OCI-LY7 (cell line): ENCODE data around the gene CPNE2. TPM values are rescaled to one million over a fixed set of nuclear protein-coding genes. Genes with fewer than 3 reads are reported as not detected.

Experiments used
- BruUV-seq: library from RNA; stranded (reverse); fragments of 400-500 nt; replicated peaks from 2 replicates; lab custom pipeline; 2021; lab: Mats Ljungman, UMichigan
- CTCF ChIA-PET: fragments of 300-600 bp; sonication (Branson Sonifier 250); formaldehyde crosslinking; loops from one replicate; lab custom pipeline; 2022; ENCODE audit warnings: antibody characterized with exemption; ENCODE audit not compliant: unreplicated experiment; lab: Charles Lee
- POLR2A ChIA-PET: fragments of 300-600 bp; sonication (Branson Sonifier 250); formaldehyde crosslinking; loops from one replicate; lab custom pipeline; 2022; ENCODE audit warnings: antibody characterized with exemption; lab: Charles Lee
- DNase-seq: peaks from one replicate; pipeline ENCODE4 v3.0.0-alpha.2; 2015; ENCODE audit warnings: low spot score
- H2AFZ ChIP-seq: fragments of 200-600 bp; sonication (generic), shearing (Covaris generic); 2 replicates; pipeline ENCODE4 v1.6.1; 2014; ENCODE audit warnings: mild to moderate bottlenecking, antibody characterized with exemption, low read length, moderate library complexity
- H3K27ac ChIP-seq: fragments of 200-600 bp; sonication (generic); 2 replicates; pipeline ENCODE4 v1.5.1; 2014; ENCODE audit warnings: mixed run types, low read depth, mild to moderate bottlenecking, moderate library complexity, low read length, inconsistent platforms; ENCODE audit not compliant: poor library complexity, severe bottlenecking
- H3K36me3 ChIP-seq: fragments of 200-600 bp; sonication (generic); 2 replicates; pipeline ENCODE4 v1.6.1; 2014; ENCODE audit warnings: mild to moderate bottlenecking, antibody characterized with exemption, low read length, moderate library complexity, mixed read lengths; ENCODE audit not compliant: insufficient read depth
- H3K4me1 ChIP-seq: fragments of 200-600 bp; sonication (generic); 2 replicates; pipeline ENCODE4 v1.5.1; 2014; ENCODE audit warnings: mild to moderate bottlenecking, low read length; ENCODE audit not compliant: insufficient read depth, poor library complexity, severe bottlenecking
- H3K4me2 ChIP-seq: fragments of 200-600 bp; sonication (generic); 2 replicates; pipeline ENCODE4 v1.6.1; 2014; ENCODE audit warnings: mild to moderate bottlenecking, low read length
- H3K4me3 ChIP-seq: fragments of 200-600 bp; sonication (generic); 2 replicates; pipeline ENCODE4 v1.5.1; 2014; ENCODE audit warnings: mild to moderate bottlenecking, low read depth, low read length; ENCODE audit not compliant: poor library complexity, severe bottlenecking
- H3K79me2 ChIP-seq: fragments of 200-600 bp; sonication (generic); 2 replicates; pipeline ENCODE4 v1.6.1; 2016; ENCODE audit warnings: low read depth, mild to moderate bottlenecking, low read length, moderate library complexity, mixed read lengths; ENCODE audit not compliant: insufficient read depth
- H3K9me2 ChIP-seq: fragments of 200-600 bp; sonication (generic); 2 replicates; pipeline ENCODE4 v1.6.1; 2016; ENCODE audit warnings: mild to moderate bottlenecking, low read length, mixed read lengths; ENCODE audit not compliant: insufficient read depth
- H3K9me3 ChIP-seq: fragments of 200-600 bp; sonication (generic); 2 replicates; pipeline ENCODE4 v1.6.1; 2014; ENCODE audit warnings: mild to moderate bottlenecking, mixed run types, low read length, mixed read lengths
- H4K20me1 ChIP-seq: fragments of 200-600 bp; sonication (generic); 2 replicates; pipeline ENCODE4 v1.6.1; 2014; ENCODE audit warnings: mild to moderate bottlenecking, antibody characterized with exemption, low read length, moderate library complexity, mixed read lengths; ENCODE audit not compliant: insufficient read depth
- CTCF ChIP-seq: fragments of 200-600 bp; sonication (generic); conservative IDR thresholded peaks from 2 replicates; pipeline ENCODE4 v1.5.1; 2014; ENCODE audit warnings: mild to moderate bottlenecking, antibody characterized with exemption, low read length, moderate library complexity, mixed read lengths
- EZH2phosphoT487 ChIP-seq: fragments of 200-600 bp; sonication (generic); IDR thresholded peaks from 2 replicates; pipeline ENCODE4 v1.6.1; 2018; ENCODE audit warnings: low read depth, borderline replicate concordance, mild to moderate bottlenecking, mixed run types, antibody characterized with exemption, low read length, moderate library complexity, mixed read lengths
- intact Hi-C: fragments of 100-400 bp; cut with micrococcal nuclease; formaldehyde crosslinking; loops from one replicate; pipeline ENCODE4 v1.10.0; 2022; ENCODE audit not compliant: unreplicated experiment
- total RNA-seq, 2 experiments: library from RNA; depleted of rRNA in 1 of 2; stranded (reverse); fragments of >200 nt in 1 of 2; shearing (Covaris generic) in 1 of 2; gene quantifications; 2 replicates each; pipeline ENCODE4 v1.2.3, GENCODE V29; 2014 to 2022

Gene CPNE2
- total RNA-seq, 2 experiments from 2014 or later: 14.4 to 44.7 TPM

GRCh38 chr16:57055671-57056070 is 36.7 kb upstream of the CPNE2 start:
- H3K27ac ChIP-seq: no peak overlapping the region
- no peak overlapping the region for H3K4me2 ChIP-seq
- H3K4me3 ChIP-seq: no peak overlapping the region
- H2AFZ ChIP-seq: no peak overlapping the region
- no peaks in the 10 kb centered on the region for H3K9me2 ChIP-seq
- BruUV-seq: no TSS peak
- no peaks in the 10 kb centered on the region for H4K20me1 ChIP-seq
- no peak for DNase-seq
- no peaks in the 10 kb centered on the region for H3K4me1 ChIP-seq
- CTCF ChIA-PET: interaction anchor here (1.0 kb wide), 1 partner anchor 11 kb away, joined by 3 read pairs; no protein-coding TSS in a partner anchor
- POLR2A ChIA-PET: no interaction called here
- H3K9me3 ChIP-seq: no peaks in the 10 kb centered on the region
- peaks cover 98% of the 10 kb centered on the region for H3K36me3 ChIP-seq
- H3K79me2 ChIP-seq: no peaks in the 10 kb centered on the region
- TF ChIP-seq EZH2phosphoT487 (no peak), CTCF (no peak)
- intact Hi-C loops: no loop called here

GRCh38 chr16:57058291-57058861 is 34.0 kb upstream of the CPNE2 start:
- Histone ChIP-seq H3K27ac (no peak overlapping the region), H3K4me1 (no peaks in the 10 kb centered on the region), H3K36me3 (peaks cover 94% of the 10 kb centered on the region), H3K79me2 (no peaks in the 10 kb centered on the region), H3K4me3 (no peak overlapping the region), H3K9me2 (no peaks in the 10 kb centered on the region), H2AFZ (no peak overlapping the region), H3K9me3 (no peaks in the 10 kb centered on the region), H3K4me2 (no peak overlapping the region), H4K20me1 (no peaks in the 10 kb centered on the region)
- no TSS peak for BruUV-seq
- intact Hi-C loops: no loop called here
- no peak for TF ChIP-seq CTCF
- TF ChIP-seq EZH2phosphoT487: no peak
- CTCF ChIA-PET: no interaction called here
- DNase-seq: no peak
- POLR2A ChIA-PET: no interaction called here

GRCh38 chr16:57060323-57061083 is 31.9 kb upstream of the CPNE2 start:
- no TSS peak for BruUV-seq
- no peak overlapping the region for H3K27ac ChIP-seq
- H3K9me3 ChIP-seq: no peaks in the 10 kb centered on the region
- no peak overlapping the region for H2AFZ ChIP-seq
- no peak overlapping the region for H3K4me3 ChIP-seq
- no peak for DNase-seq
- H3K4me1 ChIP-seq: no peaks in the 10 kb centered on the region
- POLR2A ChIA-PET: no interaction called here
- intact Hi-C loops: no loop called here
- peaks cover 79% of the 10 kb centered on the region for H3K36me3 ChIP-seq
- H3K79me2 ChIP-seq: no peaks in the 10 kb centered on the region
- no peaks in the 10 kb centered on the region for H4K20me1 ChIP-seq
- no peak overlapping the region for H3K4me2 ChIP-seq
- TF ChIP-seq CTCF: no peak
- no peaks in the 10 kb centered on the region for H3K9me2 ChIP-seq
- CTCF ChIA-PET: no interaction called here
